OCI-LY7 (cell line): Measurements from ENCODE around the gene A2M. TPM values are rescaled to one million over a fixed set of nuclear protein-coding genes. Genes with fewer than 3 reads are reported as not detected.

Source experiments
- BruUV-seq: library from RNA; stranded (reverse); fragments of 400-500 nt; replicated peaks from 2 replicates; lab custom pipeline; 2021; lab: Mats Ljungman, UMichigan
- CTCF ChIA-PET: fragments of 300-600 bp; sonication (Branson Sonifier 250); formaldehyde crosslinking; loops from one replicate; lab custom pipeline; 2022; ENCODE audit warnings: antibody characterized with exemption; ENCODE audit not compliant: unreplicated experiment; lab: Charles Lee
- POLR2A ChIA-PET: fragments of 300-600 bp; sonication (Branson Sonifier 250); formaldehyde crosslinking; loops from one replicate; lab custom pipeline; 2022; ENCODE audit warnings: antibody characterized with exemption; lab: Charles Lee
- DNase-seq: peaks from one replicate; pipeline ENCODE4 v3.0.0-alpha.2; 2015; ENCODE audit warnings: low spot score
- H2AFZ ChIP-seq: fragments of 200-600 bp; sonication (generic), shearing (Covaris generic); 2 replicates; pipeline ENCODE4 v1.6.1; 2014; ENCODE audit warnings: mild to moderate bottlenecking, antibody characterized with exemption, low read length, moderate library complexity
- H3K27ac ChIP-seq: fragments of 200-600 bp; sonication (generic); 2 replicates; pipeline ENCODE4 v1.5.1; 2014; ENCODE audit warnings: mixed run types, low read depth, mild to moderate bottlenecking, moderate library complexity, low read length, inconsistent platforms; ENCODE audit not compliant: poor library complexity, severe bottlenecking
- H3K36me3 ChIP-seq: fragments of 200-600 bp; sonication (generic); 2 replicates; pipeline ENCODE4 v1.6.1; 2014; ENCODE audit warnings: mild to moderate bottlenecking, antibody characterized with exemption, low read length, moderate library complexity, mixed read lengths; ENCODE audit not compliant: insufficient read depth
- H3K4me1 ChIP-seq: fragments of 200-600 bp; sonication (generic); 2 replicates; pipeline ENCODE4 v1.5.1; 2014; ENCODE audit warnings: mild to moderate bottlenecking, low read length; ENCODE audit not compliant: insufficient read depth, poor library complexity, severe bottlenecking
- H3K4me2 ChIP-seq: fragments of 200-600 bp; sonication (generic); 2 replicates; pipeline ENCODE4 v1.6.1; 2014; ENCODE audit warnings: mild to moderate bottlenecking, low read length
- H3K4me3 ChIP-seq: fragments of 200-600 bp; sonication (generic); 2 replicates; pipeline ENCODE4 v1.5.1; 2014; ENCODE audit warnings: mild to moderate bottlenecking, low read depth, low read length; ENCODE audit not compliant: poor library complexity, severe bottlenecking
- H3K79me2 ChIP-seq: fragments of 200-600 bp; sonication (generic); 2 replicates; pipeline ENCODE4 v1.6.1; 2016; ENCODE audit warnings: low read depth, mild to moderate bottlenecking, low read length, moderate library complexity, mixed read lengths; ENCODE audit not compliant: insufficient read depth
- H3K9me2 ChIP-seq: fragments of 200-600 bp; sonication (generic); 2 replicates; pipeline ENCODE4 v1.6.1; 2016; ENCODE audit warnings: mild to moderate bottlenecking, low read length, mixed read lengths; ENCODE audit not compliant: insufficient read depth
- H3K9me3 ChIP-seq: fragments of 200-600 bp; sonication (generic); 2 replicates; pipeline ENCODE4 v1.6.1; 2014; ENCODE audit warnings: mild to moderate bottlenecking, mixed run types, low read length, mixed read lengths
- H4K20me1 ChIP-seq: fragments of 200-600 bp; sonication (generic); 2 replicates; pipeline ENCODE4 v1.6.1; 2014; ENCODE audit warnings: mild to moderate bottlenecking, antibody characterized with exemption, low read length, moderate library complexity, mixed read lengths; ENCODE audit not compliant: insufficient read depth
- CTCF ChIP-seq: fragments of 200-600 bp; sonication (generic); conservative IDR thresholded peaks from 2 replicates; pipeline ENCODE4 v1.5.1; 2014; ENCODE audit warnings: mild to moderate bottlenecking, antibody characterized with exemption, low read length, moderate library complexity, mixed read lengths
- EZH2phosphoT487 ChIP-seq: fragments of 200-600 bp; sonication (generic); IDR thresholded peaks from 2 replicates; pipeline ENCODE4 v1.6.1; 2018; ENCODE audit warnings: low read depth, borderline replicate concordance, mild to moderate bottlenecking, mixed run types, antibody characterized with exemption, low read length, moderate library complexity, mixed read lengths
- intact Hi-C: fragments of 100-400 bp; cut with micrococcal nuclease; formaldehyde crosslinking; loops from one replicate; pipeline ENCODE4 v1.10.0; 2022; ENCODE audit not compliant: unreplicated experiment
- total RNA-seq, 2 experiments: library from RNA; depleted of rRNA in 1 of 2; stranded (reverse); fragments of >200 nt in 1 of 2; shearing (Covaris generic) in 1 of 2; gene quantifications; 2 replicates each; pipeline ENCODE4 v1.2.3, GENCODE V29; 2014 to 2022

The A2M gene
- total RNA-seq, 2 experiments from 2014 or later, result not detected

DNA sequence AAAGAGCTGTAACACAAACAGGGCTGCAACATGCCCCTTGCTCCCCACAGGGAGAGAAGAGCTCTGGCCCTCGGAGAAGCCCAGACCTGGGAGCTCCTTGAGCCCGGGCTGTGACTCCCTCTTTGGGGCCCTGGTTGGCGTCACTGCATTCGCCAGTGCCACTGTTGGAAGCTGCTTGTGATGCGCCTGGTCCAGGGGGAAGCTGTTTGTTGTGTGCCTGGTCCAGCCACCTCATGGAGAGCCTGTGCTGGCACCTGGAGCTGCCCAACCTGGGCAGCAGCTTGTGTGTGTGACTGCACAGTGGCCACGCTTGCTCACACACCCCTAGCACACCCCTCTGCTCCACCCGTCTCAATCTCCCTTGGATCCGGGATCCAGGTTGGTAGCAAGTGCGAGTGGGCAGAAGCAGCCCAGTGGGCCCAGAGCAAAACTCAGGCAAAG is 49.5 kb downstream of the A2M start:
- Histone ChIP-seq H3K4me2 (no peak overlapping the region), H3K36me3 (no peaks in the 10 kb centered on the region), H4K20me1 (no peaks in the 10 kb centered on the region), H3K9me2 (no peaks in the 10 kb centered on the region), H2AFZ (no peak overlapping the region), H3K4me3 (no peak overlapping the region), H3K4me1 (no peaks in the 10 kb centered on the region), H3K27ac (no peak overlapping the region), H3K79me2 (no peaks in the 10 kb centered on the region), H3K9me3 (no peaks in the 10 kb centered on the region)
- DNase-seq, result no peak
- TF ChIP-seq CTCF, result no peak
- no peak for TF ChIP-seq EZH2phosphoT487
- CTCF ChIA-PET, result no interaction called here
- POLR2A ChIA-PET, result no interaction called here
- BruUV-seq, result no TSS peak
- intact Hi-C loops, result no loop called here

DNA sequence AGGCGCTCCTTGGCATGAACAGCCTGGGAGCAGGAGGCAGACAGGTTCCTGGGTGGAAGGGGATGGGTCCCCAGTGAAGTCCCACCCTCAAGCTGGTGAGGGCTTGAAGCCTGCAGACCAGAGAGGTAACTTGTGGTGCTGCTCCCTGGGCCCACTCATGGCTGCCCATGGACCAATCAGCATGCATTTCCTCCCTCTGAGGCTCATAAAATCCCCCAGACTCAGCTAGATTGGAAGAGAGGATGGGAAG is 50.2 kb downstream of the A2M start:
- intact Hi-C loops, result no loop called here
- Histone ChIP-seq H4K20me1 (no peaks in the 10 kb centered on the region), H3K79me2 (no peaks in the 10 kb centered on the region), H3K27ac (no peak overlapping the region), H3K36me3 (no peaks in the 10 kb centered on the region), H3K9me2 (no peaks in the 10 kb centered on the region), H2AFZ (no peak overlapping the region), H3K4me3 (no peak overlapping the region), H3K4me1 (no peaks in the 10 kb centered on the region), H3K4me2 (no peak overlapping the region), H3K9me3 (no peaks in the 10 kb centered on the region)
- DNase-seq, result no peak
- BruUV-seq, result no TSS peak
- no peak for TF ChIP-seq CTCF
- TF ChIP-seq EZH2phosphoT487, result no peak
- ChIA-PET POLR2A (no interaction called here), CTCF (no interaction called here)

DNA sequence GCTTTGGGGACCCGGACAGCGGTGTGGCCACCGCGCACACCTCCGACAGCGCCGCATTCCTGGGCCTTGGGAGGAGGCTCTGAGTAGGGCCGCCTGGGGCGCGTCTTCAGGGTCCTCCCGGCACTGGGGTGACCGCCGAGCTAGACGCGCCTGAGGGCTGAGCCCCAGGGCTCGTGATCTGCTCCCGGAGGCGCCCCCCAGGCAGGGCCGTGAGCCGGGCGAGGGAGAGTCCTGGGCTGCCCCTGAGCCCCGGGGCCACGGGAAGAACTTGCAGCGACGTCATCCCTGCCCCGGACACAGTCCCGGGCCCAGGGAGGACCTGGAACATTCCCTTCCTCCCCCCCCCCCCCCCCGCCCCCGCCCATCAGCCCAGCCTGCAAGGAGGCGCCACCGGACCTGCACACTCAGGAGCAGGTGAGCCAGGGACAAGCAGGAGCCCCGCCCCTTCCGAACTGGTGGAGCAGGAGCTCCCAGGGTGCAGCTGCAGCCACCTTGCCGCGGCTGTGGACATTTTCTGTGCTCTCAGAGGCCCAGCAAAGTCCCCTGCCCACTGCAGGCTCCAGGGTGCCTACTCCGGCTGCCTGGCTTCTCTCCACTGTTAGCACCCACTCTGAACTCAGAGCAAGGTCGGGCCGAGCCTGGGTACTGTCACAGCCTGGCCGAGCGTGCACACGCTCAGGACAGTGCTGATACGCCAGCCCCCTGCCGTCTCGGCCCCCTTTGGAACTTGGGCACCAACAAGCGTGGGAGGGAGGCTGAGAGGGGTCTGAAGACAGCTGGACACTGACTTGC is 50.7 kb downstream of the A2M start:
- Histone ChIP-seq H3K4me2 (no peak overlapping the region), H3K9me2 (no peaks in the 10 kb centered on the region), H3K9me3 (no peaks in the 10 kb centered on the region), H3K36me3 (no peaks in the 10 kb centered on the region), H3K79me2 (no peaks in the 10 kb centered on the region), H3K27ac (no peak overlapping the region), H3K4me3 (no peak overlapping the region), H4K20me1 (no peaks in the 10 kb centered on the region), H3K4me1 (no peaks in the 10 kb centered on the region), H2AFZ (no peak overlapping the region)
- intact Hi-C loops, result no loop called here
- ChIA-PET POLR2A (no interaction called here), CTCF (no interaction called here)
- no TSS peak for BruUV-seq
- no peak for TF ChIP-seq EZH2phosphoT487
- no peak for TF ChIP-seq CTCF
- no peak for DNase-seq
